ENCODE measurements around the gene LRCH4.
A peak's percentile ranks its signal among the peaks of the same experiment; 100 is the strongest.

The LRCH4 gene

DNA sequence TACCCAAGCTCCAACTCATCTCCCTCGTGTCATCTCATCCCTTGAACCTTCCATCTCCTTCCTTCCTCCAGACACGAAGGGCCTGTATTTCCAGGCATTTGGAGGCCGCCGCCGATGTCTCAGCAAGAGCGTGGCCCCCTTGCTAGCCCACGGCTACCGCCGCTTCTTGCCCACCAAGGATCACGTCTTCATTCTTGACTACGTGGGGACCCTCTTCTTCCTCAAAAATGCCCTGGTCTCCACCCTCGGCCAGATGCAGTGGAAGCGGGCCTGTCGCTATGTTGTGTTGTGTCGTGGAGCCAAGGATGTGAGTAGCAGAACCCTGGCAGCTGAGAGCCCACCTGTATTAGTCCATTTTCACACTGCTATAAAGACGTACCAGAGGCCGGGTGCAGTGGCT, 5.7 kb upstream of the LRCH4 start:
- no peak for TF ChIP-seq EZH2phosphoT487 (IDR thresholded peaks at IDR 0.05; ENCODE audit: low read depth)
- TF ChIP-seq CTCF (IDR thresholded peaks at IDR 0.05; ENCODE audit: low read depth, low read length): no peak
- no peak overlapping the region for H3K4me3 ChIP-seq (ENCODE audit: low read length)
- H3K79me2 ChIP-seq (ENCODE audit: low read length): no peaks in the 10 kb centered on the region
- no peak overlapping the region for H3K4me2 ChIP-seq (ENCODE audit: low read length)
- no peak overlapping the region for H3K9ac ChIP-seq (ENCODE audit: low read length)
- H4K20me1 ChIP-seq (ENCODE audit: insufficient read depth, low read length): no peaks in the 10 kb centered on the region
- no peaks in the 10 kb centered on the region for H3K36me3 ChIP-seq (replicated peaks; ENCODE audit: low read depth, low read length)
- H3K27me3 ChIP-seq (ENCODE audit: low read depth, low read length): 0 out of 2 replicates have a peak, but pooled peaks cover 6% of the 10 kb centered on the region
- H3K4me1 ChIP-seq (ENCODE audit: low read length): 0 out of 2 replicates have a peak, but pooled peaks cover 3% of the 10 kb centered on the region
- no peak overlapping the region for H2AFZ ChIP-seq (ENCODE audit: low read depth, low read length)
- H3K9me3 ChIP-seq (ENCODE audit: insufficient read depth, low read length): no peaks in the 10 kb centered on the region
- H3K27ac ChIP-seq (ENCODE audit: low read length): no peak overlapping the region

DNA sequence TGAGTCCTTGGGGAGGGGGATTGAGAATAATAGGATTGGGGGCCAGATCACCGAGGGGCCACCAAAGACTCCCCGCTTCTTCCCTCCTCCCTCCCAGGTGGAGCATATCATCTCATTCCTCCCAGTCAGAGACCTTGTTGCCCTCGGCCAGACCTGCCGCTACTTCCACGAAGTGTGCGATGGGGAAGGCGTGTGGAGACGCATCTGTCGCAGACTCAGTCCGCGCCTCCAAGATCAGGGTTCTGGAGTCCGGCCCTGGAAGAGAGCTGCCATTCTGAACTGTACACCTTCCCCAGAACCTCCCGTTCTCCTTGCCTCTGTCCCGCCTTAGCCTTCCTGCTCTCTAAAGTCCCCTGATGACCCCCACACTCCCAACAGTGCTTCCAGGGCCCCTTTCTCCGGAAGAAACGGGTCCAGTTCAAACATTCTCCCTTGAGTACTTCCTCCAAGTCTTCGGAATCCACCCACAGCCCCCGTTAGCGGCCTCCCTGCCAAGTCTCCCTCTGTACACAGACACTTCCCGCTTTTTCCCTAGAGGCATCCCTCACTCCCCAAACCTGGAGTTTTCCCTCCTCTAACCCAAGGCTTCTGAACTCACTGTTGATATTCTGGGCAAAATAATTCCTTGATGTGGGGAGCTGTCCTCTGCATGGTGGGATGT, 4.3 kb upstream of the LRCH4 start:
- Histone ChIP-seq H3K79me2 (ENCODE audit: low read length) (peaks cover 4% of the 10 kb centered on the region), H3K4me3 (ENCODE audit: low read length) (no peak overlapping the region), H3K4me1 (ENCODE audit: low read length) (peaks cover 3% of the 10 kb centered on the region; the same call in 1 of the 2 replicates), H2AFZ (ENCODE audit: low read depth, low read length) (no peak overlapping the region), H3K27ac (ENCODE audit: low read length) (no peak overlapping the region), H3K36me3 (replicated peaks; ENCODE audit: low read depth, low read length) (no peaks in the 10 kb centered on the region), H3K4me2 (ENCODE audit: low read length) (no peak overlapping the region), H3K9ac (ENCODE audit: low read length) (no peak overlapping the region), H3K9me3 (ENCODE audit: insufficient read depth, low read length) (no peaks in the 10 kb centered on the region), H4K20me1 (ENCODE audit: insufficient read depth, low read length) (no peaks in the 10 kb centered on the region), H3K27me3 (ENCODE audit: low read depth, low read length) (0 out of 2 replicates have a peak, but pooled peaks cover 6% of the 10 kb centered on the region)
- TF ChIP-seq CTCF (IDR thresholded peaks at IDR 0.05; ENCODE audit: low read depth, low read length): no peak
- TF ChIP-seq EZH2phosphoT487 (IDR thresholded peaks at IDR 0.05; ENCODE audit: low read depth): no peak

GRCh38 chr7:100589341-100589947, 3.5 kb upstream of the LRCH4 start:
- H3K4me2 ChIP-seq (ENCODE audit: low read length): no peak overlapping the region
- no peak overlapping the region for H2AFZ ChIP-seq (ENCODE audit: low read depth, low read length)
- H3K4me1 ChIP-seq (ENCODE audit: low read length): peaks cover 10% of the 10 kb centered on the region
- no peak overlapping the region for H3K27ac ChIP-seq (ENCODE audit: low read length)
- TF ChIP-seq EZH2phosphoT487 (IDR thresholded peaks at IDR 0.05; ENCODE audit: low read depth) (no peak), CTCF (IDR thresholded peaks at IDR 0.05; ENCODE audit: low read depth, low read length) (no peak)
- H3K4me3 ChIP-seq (ENCODE audit: low read length): no peak overlapping the region
- H3K9me3 ChIP-seq (ENCODE audit: insufficient read depth, low read length): no peaks in the 10 kb centered on the region
- no peaks in the 10 kb centered on the region for H4K20me1 ChIP-seq (ENCODE audit: insufficient read depth, low read length)
- no peak overlapping the region for H3K9ac ChIP-seq (ENCODE audit: low read length)
- H3K27me3 ChIP-seq (ENCODE audit: low read depth, low read length): 0 out of 2 replicates have a peak, but pooled peaks cover 6% of the 10 kb centered on the region
- no peaks in the 10 kb centered on the region for H3K36me3 ChIP-seq (replicated peaks; ENCODE audit: low read depth, low read length)
- H3K79me2 ChIP-seq (ENCODE audit: low read length): peaks cover 8% of the 10 kb centered on the region

- 0 out of 2 replicates have a peak, but pooled peaks cover 6% of the 10 kb centered on the region for H3K27me3 ChIP-seq (ENCODE audit: low read depth, low read length)
- H3K79me2 ChIP-seq (ENCODE audit: low read length): peaks cover 8% of the 10 kb centered on the region
- no peak overlapping the region for H3K27ac ChIP-seq (ENCODE audit: low read length)
- H2AFZ ChIP-seq (ENCODE audit: low read depth, low read length): no peak overlapping the region
- no peaks in the 10 kb centered on the region for H3K9me3 ChIP-seq (ENCODE audit: insufficient read depth, low read length)
- no peak overlapping the region for H3K9ac ChIP-seq (ENCODE audit: low read length)
- H3K4me3 ChIP-seq (ENCODE audit: low read length): no peak overlapping the region
- no peaks in the 10 kb centered on the region for H3K36me3 ChIP-seq (replicated peaks; ENCODE audit: low read depth, low read length)
- H3K4me1 ChIP-seq (ENCODE audit: low read length): peaks cover 18% of the 10 kb centered on the region
- 0 out of 2 replicates have a peak, but pooled peaks cover 2% of the 10 kb centered on the region for H4K20me1 ChIP-seq (ENCODE audit: insufficient read depth, low read length)
- TF ChIP-seq EZH2phosphoT487 (IDR thresholded peaks at IDR 0.05; ENCODE audit: low read depth) (no peak), CTCF (IDR thresholded peaks at IDR 0.05; ENCODE audit: low read depth, low read length) (peak; percentile 60)
- H3K4me2 ChIP-seq (ENCODE audit: low read length): no peak overlapping the region
Measured at GRCh38 chr7:100588438-100588837, 2.5 kb upstream of the LRCH4 start.

All from OCI-LY3 (cell line).